ENCODE measurements around the gene EGFL8.

EGFL8 gene

GRCh38 chr6:32168807-32169591 is 4.6 kb downstream of the EGFL8 start:
- no peak for DNase-seq

GRCh38 chr6:32170294-32170693 is 5.9 kb downstream of the EGFL8 start:
- DNase-seq: no peak

GRCh38 chr6:32171234-32171633 is 6.8 kb downstream of the EGFL8 start:
- DNase-seq: no peak

GRCh38 chr6:32173051-32173727 is 8.8 kb downstream of the EGFL8 start:
- DNase-seq: no peak

- no peak for DNase-seq
Observed at GRCh38 chr6:32174416-32174815, 10.0 kb downstream of the EGFL8 start.

GRCh38 chr6:32175322-32175710 is 10.9 kb downstream of the EGFL8 start:
- no peak for DNase-seq

GRCh38 chr6:32175711-32176475 is 11.5 kb downstream of the EGFL8 start, which contains the start of gene AGPAT1:
TSS of gene AGPAT1 (minus strand) at chr6:32176084. CDS start at chr6:32171496, 4,588 bp downstream.
- peak; percentile 43 for DNase-seq

GRCh38 chr6:32176476-32177182 is 12.2 kb downstream of the EGFL8 start:
- no peak for DNase-seq

- no peak for DNase-seq
Observed at GRCh38 chr6:32177183-32177787, 12.9 kb downstream of the EGFL8 start.

- no peak for DNase-seq
Observed at GRCh38 chr6:32177788-32178546, 13.6 kb downstream of the EGFL8 start, which contains the start of gene RNF5. TSS of gene RNF5 (plus strand) at chr6:32178405. CDS start at chr6:32178512, 107 bp downstream.

GRCh38 chr6:32178547-32179440 is 14.4 kb downstream of the EGFL8 start:
- no peak for DNase-seq

- no peak for DNase-seq
Observed at GRCh38 chr6:32179766-32180405, 15.5 kb downstream of the EGFL8 start.

GRCh38 chr6:32181148-32181702 is 16.8 kb downstream of the EGFL8 start:
- no peak for DNase-seq

GRCh38 chr6:32181915-32182529 is 17.6 kb downstream of the EGFL8 start:
- DNase-seq: no peak

GRCh38 chr6:32182555-32182981 is 18.2 kb downstream of the EGFL8 start:
- no peak for DNase-seq

GRCh38 chr6:32183030-32183429 is 18.6 kb downstream of the EGFL8 start:
- no peak for DNase-seq

GRCh38 chr6:32183483-32184083 is 19.2 kb downstream of the EGFL8 start:
- DNase-seq: no peak

- no peak for DNase-seq
Observed at GRCh38 chr6:32184084-32184640, 19.8 kb downstream of the EGFL8 start, which contains the start of gene AGER. TSS of gene AGER (minus strand) at chr6:32184253. CDS start at chr6:32184222, 31 bp downstream.
